Activated CD4-positive, CD25-positive, alpha-beta regulatory T cell treated with anti-CD3 and anti-CD28 coated beads, Interleukin-2, amount 50 U/mL, for 16 hours (primary cell): ENCODE results near the gene PCSK2.

ENCODE experiments used
- DNase-seq: peaks from one replicate; pipeline ENCODE4 v3.0.0-alpha.2; 2020; ENCODE audit warnings: low read depth, low spot score

The PCSK2 gene

DNA sequence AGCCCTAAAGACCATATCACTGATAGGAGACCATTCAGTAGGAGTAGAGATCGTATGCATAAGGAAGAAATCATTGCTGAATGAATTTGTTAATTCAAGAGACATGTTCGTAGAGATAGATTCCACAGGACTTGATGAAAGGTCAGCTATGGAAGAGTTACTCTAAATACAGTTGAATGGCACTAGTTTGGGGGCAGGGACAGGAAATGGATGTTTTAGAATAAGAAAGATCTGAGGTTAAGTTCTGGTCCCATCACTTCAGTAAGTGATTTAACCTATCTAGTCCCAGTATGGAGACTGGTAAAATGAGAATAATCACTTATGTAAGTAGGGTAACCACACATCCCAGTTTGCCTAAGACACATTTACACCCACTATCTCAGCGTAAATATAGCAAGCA, 307.2 kb downstream of the PCSK2 start:
- no peak for DNase-seq
